ENCODE results near the gene ALDOC.

DNA sequence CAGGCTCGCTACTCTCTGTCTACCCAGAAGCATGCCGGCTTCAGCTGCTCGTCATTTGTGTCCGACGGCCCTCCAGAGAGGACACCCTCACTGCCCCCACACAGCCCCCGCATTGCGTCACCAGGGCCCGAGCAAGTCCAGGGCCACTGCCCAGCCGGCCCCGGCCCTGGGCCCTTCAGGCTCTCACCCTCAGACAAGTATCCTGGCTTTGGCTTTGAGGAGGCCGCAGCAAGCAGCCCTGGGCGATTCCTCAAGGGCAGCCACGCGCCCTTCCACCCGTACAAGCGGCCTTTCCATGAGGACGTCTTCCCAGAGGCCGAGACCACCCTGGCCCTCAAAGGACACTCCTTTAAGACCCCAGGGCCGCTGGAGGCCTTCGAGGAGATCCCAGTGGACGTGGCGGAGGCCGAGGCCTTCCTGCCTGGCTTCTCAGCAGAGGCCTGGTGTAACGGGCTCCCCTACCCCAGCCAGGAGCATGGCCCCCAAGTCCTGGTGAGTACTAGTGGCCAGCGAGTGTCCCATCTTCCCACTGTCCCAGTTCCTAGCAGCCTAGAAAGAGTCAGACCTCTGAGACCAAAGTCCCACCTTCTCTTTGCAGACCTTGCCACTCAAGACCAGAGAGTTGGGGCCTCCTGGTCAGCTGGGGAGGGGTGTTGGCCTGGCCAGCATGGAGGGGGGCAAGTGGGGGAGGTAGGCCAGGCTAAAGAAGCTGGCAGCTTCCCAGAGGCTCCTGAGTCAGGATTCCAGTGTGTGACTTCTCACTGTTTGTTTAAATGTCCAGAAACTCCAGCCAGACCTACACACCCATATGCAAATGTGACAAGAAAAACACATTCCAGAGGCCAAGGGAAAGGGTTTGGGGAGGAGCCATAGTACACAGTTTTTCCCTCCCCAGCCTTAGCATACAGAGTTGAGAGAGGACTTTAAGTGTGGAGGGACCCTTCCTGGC, 51.9 kb downstream of the ALDOC start:
- TF ChIP-seq, protein P1, sequence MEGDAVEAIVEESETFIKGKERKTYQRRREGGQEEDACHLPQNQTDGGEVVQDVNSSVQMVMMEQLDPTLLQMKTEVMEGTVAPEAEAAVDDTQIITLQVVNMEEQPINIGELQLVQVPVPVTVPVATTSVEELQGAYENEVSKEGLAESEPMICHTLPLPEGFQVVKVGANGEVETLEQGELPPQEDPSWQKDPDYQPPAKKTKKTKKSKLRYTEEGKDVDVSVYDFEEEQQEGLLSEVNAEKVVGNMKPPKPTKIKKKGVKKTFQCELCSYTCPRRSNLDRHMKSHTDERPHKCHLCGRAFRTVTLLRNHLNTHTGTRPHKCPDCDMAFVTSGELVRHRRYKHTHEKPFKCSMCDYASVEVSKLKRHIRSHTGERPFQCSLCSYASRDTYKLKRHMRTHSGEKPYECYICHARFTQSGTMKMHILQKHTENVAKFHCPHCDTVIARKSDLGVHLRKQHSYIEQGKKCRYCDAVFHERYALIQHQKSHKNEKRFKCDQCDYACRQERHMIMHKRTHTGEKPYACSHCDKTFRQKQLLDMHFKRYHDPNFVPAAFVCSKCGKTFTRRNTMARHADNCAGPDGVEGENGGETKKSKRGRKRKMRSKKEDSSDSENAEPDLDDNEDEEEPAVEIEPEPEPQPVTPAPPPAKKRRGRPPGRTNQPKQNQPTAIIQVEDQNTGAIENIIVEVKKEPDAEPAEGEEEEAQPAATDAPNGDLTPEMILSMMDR (IDR thresholded peaks at IDR 0.05) = no peak
- no peak for TF ChIP-seq EZH2 (IDR thresholded peaks at IDR 0.05; ENCODE audit: borderline replicate concordance, insufficient read depth, low read depth, low read length, poor library complexity, severe bottlenecking)

Measured in B cell (primary cell).